NCI-H345 treated with DMSO at 0.1 percent for 48 hours (cell line): ENCODE data around the gene GPN2.

Experiments used
- DNase-seq: peaks from one replicate; lab custom pipeline; 2025; ENCODE audit not compliant: unreplicated experiment; lab: John Stamatoyannopoulos, UW

GPN2 gene

GRCh38 chr1:26833432-26834405 is 56.4 kb downstream of the GPN2 start:
- DNase-seq, result no peak

- DNase-seq, result no peak
Measured at GRCh38 chr1:26832249-26832960, 57.7 kb downstream of the GPN2 start.

- no peak for DNase-seq
Measured at GRCh38 chr1:26831546-26832248, 58.4 kb downstream of the GPN2 start.

GRCh38 chr1:26831059-26831458 is 59.0 kb downstream of the GPN2 start:
- DNase-seq, result no peak

GRCh38 chr1:26829184-26829911 is 60.7 kb downstream of the GPN2 start:
- no peak for DNase-seq

GRCh38 chr1:26828411-26828991 is 61.6 kb downstream of the GPN2 start:
- DNase-seq, result no peak

- no peak for DNase-seq
Measured at GRCh38 chr1:26827663-26828062, 62.4 kb downstream of the GPN2 start.

- no peak for DNase-seq
Measured at GRCh38 chr1:26827106-26827604, 62.9 kb downstream of the GPN2 start.

- DNase-seq, result peak; percentile 65
Measured at GRCh38 chr1:26826261-26827105, 63.6 kb downstream of the GPN2 start, which contains the start of gene ZDHHC18. Gene ZDHHC18, plus strand, starts transcription at chr1:26826688. Its CDS starts 117 bp downstream, at chr1:26826805.
